HEK293T (cell line): ENCODE data around the gene KIRREL3.

Experiments
- ARNT ChIP-seq: fragments of 450-650 bp; IDR thresholded peaks from 2 replicates; pipeline ENCODE4 v1.6.1; 2017; ENCODE audit warnings: mild to moderate bottlenecking
- BHLHE40 ChIP-seq: fragments of 450-650 bp; IDR thresholded peaks from 2 replicates; pipeline ENCODE4 v1.6.1; 2016; ENCODE audit warnings: mild to moderate bottlenecking, moderate library complexity, borderline replicate concordance
- ELF4 ChIP-seq: fragments of 450-650 bp; IDR thresholded peaks from 2 replicates; pipeline ENCODE4 v1.6.1; 2017; ENCODE audit warnings: antibody characterized with exemption
- FOXA1 ChIP-seq: fragments of 450-650 bp; IDR thresholded peaks from 2 replicates; pipeline ENCODE4 v1.6.1; 2016; ENCODE audit warnings: mild to moderate bottlenecking
- FOXK2 ChIP-seq: fragments of 450-650 bp; IDR thresholded peaks from 2 replicates; pipeline ENCODE4 v1.6.1; 2016; ENCODE audit warnings: mild to moderate bottlenecking
- L3MBTL2 ChIP-seq: fragments of 450-650 bp; conservative IDR thresholded peaks from 2 replicates; pipeline ENCODE4 v1.6.1; 2016; ENCODE audit warnings: mild to moderate bottlenecking
- LEF1 ChIP-seq: fragments of 450-650 bp; IDR thresholded peaks from 2 replicates; pipeline ENCODE4 v1.6.1; 2017; ENCODE audit warnings: mild to moderate bottlenecking, borderline replicate concordance
- NFRKB ChIP-seq: fragments of 450-650 bp; IDR thresholded peaks from 2 replicates; pipeline ENCODE4 v1.6.1; 2016; ENCODE audit warnings: mild to moderate bottlenecking, moderate library complexity
- PKNOX1 ChIP-seq: fragments of 450-650 bp; IDR thresholded peaks from 2 replicates; pipeline ENCODE4 v1.6.1; 2016
- SP1 ChIP-seq: fragments of 450-650 bp; IDR thresholded peaks from 2 replicates; pipeline ENCODE4 v1.6.1; 2017
- SUZ12 ChIP-seq: fragments of 450-650 bp; IDR thresholded peaks from 2 replicates; pipeline ENCODE4 v1.6.1; 2016; ENCODE audit warnings: mild to moderate bottlenecking
- TARDBP ChIP-seq: fragments of 450-650 bp; IDR thresholded peaks from 2 replicates; pipeline ENCODE4 v1.6.1; 2016
- ZNF384 ChIP-seq: fragments of 450-650 bp; IDR thresholded peaks from 2 replicates; pipeline ENCODE4 v1.6.1; 2016

GRCh38 chr11:126800009-126800408 lies 200.6 kb downstream of the KIRREL3 start:
- TF ChIP-seq FOXK2 (no peak), SP1 (no peak), SUZ12 (no peak), PKNOX1 (no peak), ELF4 (no peak), L3MBTL2 (no peak), FOXA1 (no peak), ARNT (no peak), TARDBP (no peak), NFRKB (no peak), LEF1 (no peak), ZNF384 (no peak), BHLHE40 (no peak)
